ENCODE results near the gene AMOTL1.
"Not testable (repeated sequence)": the region's sequence is repeated elsewhere in the genome, so short reads cannot be mapped to it uniquely, and the experiment has no call there.

Gene AMOTL1

GRCh38 chr11:94825031-94825430 is 56.9 kb downstream of the AMOTL1 start:
- no peak for DNase-seq (ENCODE audit: low spot score)

- DNase-seq (ENCODE audit: low spot score): no peak
Measured at GRCh38 chr11:94825481-94825880, 57.3 kb downstream of the AMOTL1 start.

- no peak for DNase-seq (ENCODE audit: low spot score)
Measured at GRCh38 chr11:94826415-94826814, 58.3 kb downstream of the AMOTL1 start.

- DNase-seq (ENCODE audit: low spot score): no peak
Measured at GRCh38 chr11:94828088-94828487, 59.9 kb downstream of the AMOTL1 start.

- no peak for DNase-seq (ENCODE audit: low spot score)
Measured at GRCh38 chr11:94830722-94831510, 62.8 kb downstream of the AMOTL1 start.

GRCh38 chr11:94831529-94831928 is 63.4 kb downstream of the AMOTL1 start:
- no peak for DNase-seq (ENCODE audit: low spot score)

GRCh38 chr11:94832604-94833235 is 64.6 kb downstream of the AMOTL1 start:
- no peak for DNase-seq (ENCODE audit: low spot score)

- DNase-seq (ENCODE audit: low spot score): no peak
Measured at GRCh38 chr11:94834911-94835593, 66.9 kb downstream of the AMOTL1 start.

- DNase-seq (ENCODE audit: low spot score): no peak
Measured at GRCh38 chr11:94835594-94835927, 67.4 kb downstream of the AMOTL1 start.

- no peak for DNase-seq (ENCODE audit: low spot score)
Measured at GRCh38 chr11:94837317-94837716, 69.2 kb downstream of the AMOTL1 start.

- no peak for DNase-seq (ENCODE audit: low spot score)
Measured at GRCh38 chr11:94838027-94838731, 70.0 kb downstream of the AMOTL1 start.

GRCh38 chr11:94840209-94840608 is 72.1 kb downstream of the AMOTL1 start:
- no peak for DNase-seq (ENCODE audit: low spot score)

- no peak for DNase-seq (ENCODE audit: low spot score)
Measured at GRCh38 chr11:94844031-94844430, 75.9 kb downstream of the AMOTL1 start.

GRCh38 chr11:94845622-94846021 is 77.5 kb downstream of the AMOTL1 start:
- DNase-seq (ENCODE audit: low spot score): no peak

- peak; percentile 70 for DNase-seq (ENCODE audit: low spot score)
Measured at GRCh38 chr11:94849839-94850238, 81.7 kb downstream of the AMOTL1 start.

GRCh38 chr11:94851864-94852636 is 83.9 kb downstream of the AMOTL1 start:
- no peak for DNase-seq (ENCODE audit: low spot score)

- not testable (repeated sequence) for DNase-seq (ENCODE audit: low spot score)
Measured at GRCh38 chr11:94853288-94853687, 85.1 kb downstream of the AMOTL1 start.

GRCh38 chr11:94853836-94854235 is 85.7 kb downstream of the AMOTL1 start:
- no peak for DNase-seq (ENCODE audit: low spot score)

- no peak for DNase-seq (ENCODE audit: low spot score)
Measured at GRCh38 chr11:94854770-94855633, 86.8 kb downstream of the AMOTL1 start.

- no peak for DNase-seq (ENCODE audit: low spot score)
Measured at GRCh38 chr11:94855666-94856065, 87.5 kb downstream of the AMOTL1 start.

- no peak for DNase-seq (ENCODE audit: low spot score)
Measured at GRCh38 chr11:94856443-94856842, 88.3 kb downstream of the AMOTL1 start.
